Naive thymus-derived CD4-positive, alpha-beta T cell (primary cell): ENCODE measurements around the gene AGAP1. TPM values are rescaled to one million over a fixed set of nuclear protein-coding genes. Genes with fewer than 3 reads are reported as not detected.

Source experiments
- ATAC-seq: fragments of 150-1000 bp; cut with Tn5 transposase; 2 replicates; pipeline ENCODE4 v1.10.0; 2021; ENCODE audit warnings: mild to moderate bottlenecking, moderate library complexity
- CTCF ChIA-PET: fragments of 350-600 bp; sonication (Branson Sonifier 250); formaldehyde crosslinking; loops from one replicate; lab custom pipeline; 2021; ENCODE audit warnings: antibody characterized with exemption; lab: Charles Lee
- POLR2A ChIA-PET: fragments of 350-600 bp; sonication (Branson Sonifier 250); formaldehyde crosslinking; loops from one replicate; lab custom pipeline; 2021; ENCODE audit warnings: antibody characterized with exemption, inconsistent platforms; lab: Charles Lee
- DNase-seq, 9 donors: peaks; one replicate each; pipeline versions ENCODE4 v3.0.0 to v3.0.0-alpha.2; 2020 to 2022; ENCODE audit warnings: mixed read lengths in 1 of 9
- H3K27ac ChIP-seq: one replicate; pipeline ENCODE4 v1.7.0; 2013; ENCODE audit warnings: mild to moderate bottlenecking, low read depth, low read length, moderate library complexity
- H3K27me3 ChIP-seq, 2 donors: one replicate each; pipeline ENCODE4 v1.7.0; 2013; ENCODE audit warnings: low read length in 2 of 2, mild to moderate bottlenecking in 2 of 2, moderate library complexity in 2 of 2; ENCODE audit not compliant: control insufficient read depth in 2 of 2, insufficient read depth in 2 of 2
- H3K36me3 ChIP-seq, 3 experiments: 1 replicate in 2 of 3; 2 replicates in 1 of 3; pipeline ENCODE4 v1.7.0; 2013; ENCODE audit warnings: low read length in 3 of 3, mild to moderate bottlenecking in 3 of 3, moderate library complexity in 1 of 3; ENCODE audit not compliant: insufficient read depth in 3 of 3, control insufficient read depth in 2 of 3
- H3K4me1 ChIP-seq, 2 donors: one replicate each; pipeline ENCODE4 v1.7.0; 2013; ENCODE audit warnings: low read length in 2 of 2, mild to moderate bottlenecking in 2 of 2, moderate library complexity in 1 of 2; ENCODE audit not compliant: control insufficient read depth in 2 of 2, insufficient read depth in 2 of 2
- H3K4me3 ChIP-seq: 2 replicates; pipeline ENCODE4 v1.7.0; 2013; ENCODE audit warnings: mild to moderate bottlenecking, low read length
- H3K9me3 ChIP-seq, 3 experiments: 1 replicate in 2 of 3; 2 replicates in 1 of 3; pipeline ENCODE4 v1.7.0; 2013; ENCODE audit warnings: low read length in 3 of 3; ENCODE audit not compliant: control insufficient read depth in 2 of 3
- H3K27ac Mint-ChIP-seq, 9 donors: one replicate each; pipeline ENCODE4 v1.8.0; 2020 to 2022; ENCODE audit warnings: mixed read lengths in 9 of 9, mild to moderate bottlenecking in 8 of 9, moderate library complexity in 5 of 9, inconsistent platforms in 2 of 9
- H3K27me3 Mint-ChIP-seq, 5 donors: one replicate each; pipeline ENCODE4 v1.8.0; 2021 to 2022; ENCODE audit warnings: mixed read lengths in 5 of 5, mild to moderate bottlenecking in 1 of 5
- H3K36me3 Mint-ChIP-seq, 5 donors: one replicate each; pipeline ENCODE4 v1.8.0; 2020 to 2022; ENCODE audit warnings: mixed read lengths in 5 of 5, mild to moderate bottlenecking in 3 of 5, inconsistent platforms in 1 of 5
- H3K4me1 Mint-ChIP-seq, 7 donors: one replicate each; pipeline ENCODE4 v1.8.0; 2020 to 2022; ENCODE audit warnings: mixed read lengths in 7 of 7, mild to moderate bottlenecking in 3 of 7, inconsistent platforms in 1 of 7
- H3K4me3 Mint-ChIP-seq, 10 donors: one replicate each; pipeline ENCODE4 v1.8.0; 2020 to 2022; ENCODE audit warnings: mild to moderate bottlenecking in 10 of 10, mixed read lengths in 10 of 10, moderate library complexity in 6 of 10, inconsistent platforms in 2 of 10
- H3K9me3 Mint-ChIP-seq, 11 donors: one replicate each; pipeline ENCODE4 v1.8.0; 2020 to 2022; ENCODE audit warnings: mixed read lengths in 11 of 11, mild to moderate bottlenecking in 4 of 11, inconsistent platforms in 1 of 11, moderate library complexity in 1 of 11
- intact Hi-C, 2 donors: fragments of 100-400 bp; cut with micrococcal nuclease; formaldehyde crosslinking; loops; one replicate each; pipeline ENCODE4 v1.15.1; 2023
- polyA plus RNA-seq, 2 donors: library from polyadenylated mRNA; unstranded; fragments of 300-500 nt; fragmentation: Illumina TruSeq; gene quantifications; one replicate each; pipeline ENCODE4 v1.2.3, GENCODE V29; 2021
- total RNA-seq, 6 experiments: library from RNA in 5 of 6; stranded (reverse) in 5 of 6; gene quantifications; 1 replicate in 5 of 6; 2 replicates in 1 of 6; pipeline ENCODE4 v1.2.3 and lab custom pipeline; 2021 to 2026

The AGAP1 gene
- total and polyA plus RNA-seq, 7 experiments from 2014 or later, result 0.35 to 9.6 (median 0.85) TPM; not detected in 2

- CTCF ChIA-PET, result no interaction called here
- Mint-ChIP-seq H3K36me3 (no peaks in the 10 kb centered on the region), H3K9me3 (peaks cover 0 to 4% (median 0%) of the 10 kb centered on the region in 11 donors), H3K4me3 (no peak overlapping the region), H3K4me1 (no peaks in the 10 kb centered on the region), H3K27me3 (peaks cover 0 to 25% (median 3%) of the 10 kb centered on the region in 5 donors), H3K27ac (no peak overlapping the region)
- Histone ChIP-seq H3K4me1 (no peaks in the 10 kb centered on the region), H3K4me3 (no peak overlapping the region), H3K27ac (no peak overlapping the region), H3K36me3 (no peaks in the 10 kb centered on the region), H3K27me3 (no peaks in the 10 kb centered on the region), H3K9me3 (no peaks in the 10 kb centered on the region)
- no peak for ATAC-seq
- DNase-seq, result no peak
- intact Hi-C loops, result no loop called here
- POLR2A ChIA-PET, result no interaction called here
Measured at GRCh38 chr2:235577404-235578330, 83.8 kb downstream of the AGAP1 start.

- Mint-ChIP-seq H3K36me3 (no peaks in the 10 kb centered on the region), H3K27ac (no peak overlapping the region), H3K27me3 (peaks cover 0 to 17% (median 3%) of the 10 kb centered on the region in 5 donors), H3K4me1 (no peaks in the 10 kb centered on the region), H3K4me3 (no peak overlapping the region), H3K9me3 (peaks cover 0 to 4% (median 0%) of the 10 kb centered on the region in 11 donors)
- no peak overlapping the region for H3K4me3 ChIP-seq
- POLR2A ChIA-PET, result no interaction called here
- CTCF ChIA-PET, result no interaction called here
- DNase-seq, result no peak
- H3K9me3 ChIP-seq, result no peaks in the 10 kb centered on the region
- no peaks in the 10 kb centered on the region for H3K27me3 ChIP-seq
- H3K36me3 ChIP-seq, result no peaks in the 10 kb centered on the region
- no peaks in the 10 kb centered on the region for H3K4me1 ChIP-seq
- intact Hi-C loops, result no loop called here
- no peak for ATAC-seq
- H3K27ac ChIP-seq, result no peak overlapping the region
Measured at GRCh38 chr2:235579128-235579527, 85.3 kb downstream of the AGAP1 start.

- ChIA-PET POLR2A (no interaction called here), CTCF (no interaction called here)
- no peaks in the 10 kb centered on the region for H3K4me1 ChIP-seq
- peaks cover 0 to 17% (median 3%) of the 10 kb centered on the region in 5 donors for H3K27me3 Mint-ChIP-seq
- intact Hi-C loops, result no loop called here
- no peaks in the 10 kb centered on the region for H3K4me1 Mint-ChIP-seq
- no peak overlapping the region for H3K27ac ChIP-seq
- H3K4me3 ChIP-seq, result no peak overlapping the region
- no peaks in the 10 kb centered on the region for H3K27me3 ChIP-seq
- no peaks in the 10 kb centered on the region for H3K36me3 Mint-ChIP-seq
- H3K36me3 ChIP-seq, result no peaks in the 10 kb centered on the region
- peaks cover 0 to 4% (median 0%) of the 10 kb centered on the region in 11 donors for H3K9me3 Mint-ChIP-seq
- no peaks in the 10 kb centered on the region for H3K9me3 ChIP-seq
- H3K27ac Mint-ChIP-seq, result no peak overlapping the region
- ATAC-seq (no peak), DNase-seq (no peak)
- H3K4me3 Mint-ChIP-seq, result no peak overlapping the region
Measured at GRCh38 chr2:235580426-235581157, 86.7 kb downstream of the AGAP1 start.

- intact Hi-C loops, result no loop called here
Measured at GRCh38 chr2:235582081-235582686, 88.3 kb downstream of the AGAP1 start.

GRCh38 chr2:235582729-235583128, 88.9 kb downstream of the AGAP1 start:
- DNase-seq (no peak), ATAC-seq (no peak)
- POLR2A ChIA-PET, result no interaction called here
- H3K4me1 Mint-ChIP-seq, result no peaks in the 10 kb centered on the region
- peaks cover 0 to 4% (median 0%) of the 10 kb centered on the region in 11 donors for H3K9me3 Mint-ChIP-seq
- no peak overlapping the region for H3K27ac ChIP-seq
- no peaks in the 10 kb centered on the region for H3K27me3 ChIP-seq
- no peaks in the 10 kb centered on the region for H3K4me1 ChIP-seq
- H3K4me3 ChIP-seq, result no peak overlapping the region
- intact Hi-C loops, result no loop called here
- H3K9me3 ChIP-seq, result no peaks in the 10 kb centered on the region
- no peaks in the 10 kb centered on the region for H3K36me3 Mint-ChIP-seq
- peaks cover 0 to 12% (median 3%) of the 10 kb centered on the region in 5 donors for H3K27me3 Mint-ChIP-seq
- H3K27ac Mint-ChIP-seq, result no peak overlapping the region
- CTCF ChIA-PET, result no interaction called here
- no peaks in the 10 kb centered on the region for H3K36me3 ChIP-seq
- H3K4me3 Mint-ChIP-seq, result no peak overlapping the region

More at GRCh38 chr2:235582081-235582686, 88.3 kb downstream of the AGAP1 start:
- Mint-ChIP-seq H3K4me3 (no peak overlapping the region), H3K9me3 (peaks cover 0 to 4% (median 0%) of the 10 kb centered on the region in 11 donors), H3K4me1 (no peaks in the 10 kb centered on the region), H3K27ac (no peak overlapping the region), H3K27me3 (peaks cover 0 to 17% (median 3%) of the 10 kb centered on the region in 5 donors), H3K36me3 (no peaks in the 10 kb centered on the region)
- Histone ChIP-seq H3K36me3 (no peaks in the 10 kb centered on the region), H3K4me1 (no peaks in the 10 kb centered on the region), H3K27ac (no peak overlapping the region), H3K4me3 (no peak overlapping the region), H3K27me3 (no peaks in the 10 kb centered on the region), H3K9me3 (no peaks in the 10 kb centered on the region)
- POLR2A ChIA-PET, result no interaction called here
- no peak for DNase-seq
- CTCF ChIA-PET, result interaction anchor here (0.6 kb wide), 1 partner anchor 43 kb away, joined by 3 read pairs; no protein-coding TSS in a partner anchor
- ATAC-seq, result no peak

- ATAC-seq (no peak), DNase-seq (no peak)
- H3K36me3 Mint-ChIP-seq, result no peaks in the 10 kb centered on the region
- H3K27me3 Mint-ChIP-seq, result peaks cover 0 to 8% (median 3%) of the 10 kb centered on the region in 5 donors
- no peaks in the 10 kb centered on the region for H3K27me3 ChIP-seq
- ChIA-PET CTCF (no interaction called here), POLR2A (no interaction called here)
- H3K9me3 ChIP-seq, result no peaks in the 10 kb centered on the region
- H3K4me3 ChIP-seq, result no peak overlapping the region
- H3K27ac ChIP-seq, result no peak overlapping the region
- peaks cover 0 to 4% (median 0%) of the 10 kb centered on the region in 11 donors for H3K9me3 Mint-ChIP-seq
- no peak overlapping the region for H3K27ac Mint-ChIP-seq
- intact Hi-C loops, result no loop called here
- no peaks in the 10 kb centered on the region for H3K4me1 ChIP-seq
- H3K4me1 Mint-ChIP-seq, result no peaks in the 10 kb centered on the region
- no peaks in the 10 kb centered on the region for H3K36me3 ChIP-seq
- H3K4me3 Mint-ChIP-seq, result no peak overlapping the region
Measured at GRCh38 chr2:235583144-235583543, 89.3 kb downstream of the AGAP1 start.
